Umbilical cord (tissue), 2 donors: ENCODE results near the gene ZMIZ1. TPM values are rescaled to one million over a fixed set of nuclear protein-coding genes. Genes with fewer than 3 reads are reported as not detected.

Experiments
- DNase-seq: peaks from one replicate; pipeline ENCODE4 v3.0.0-alpha.2; 2015; ENCODE audit warnings: low spot score
- total RNA-seq: library from RNA; depleted of rRNA; stranded (reverse); fragments of >200 nt; gene quantifications from one replicate; pipeline ENCODE4 v1.2.3, GENCODE V29; 2014; ENCODE audit warnings: low replicate concordance; ENCODE audit not compliant: insufficient read depth

Gene ZMIZ1
- total RNA-seq, 1 donor from 2014 or later, result 20.5 TPM

GRCh38 chr10:79303631-79304478 lies 235.1 kb downstream of the ZMIZ1 start:
- DNase-seq, result no peak

DNA sequence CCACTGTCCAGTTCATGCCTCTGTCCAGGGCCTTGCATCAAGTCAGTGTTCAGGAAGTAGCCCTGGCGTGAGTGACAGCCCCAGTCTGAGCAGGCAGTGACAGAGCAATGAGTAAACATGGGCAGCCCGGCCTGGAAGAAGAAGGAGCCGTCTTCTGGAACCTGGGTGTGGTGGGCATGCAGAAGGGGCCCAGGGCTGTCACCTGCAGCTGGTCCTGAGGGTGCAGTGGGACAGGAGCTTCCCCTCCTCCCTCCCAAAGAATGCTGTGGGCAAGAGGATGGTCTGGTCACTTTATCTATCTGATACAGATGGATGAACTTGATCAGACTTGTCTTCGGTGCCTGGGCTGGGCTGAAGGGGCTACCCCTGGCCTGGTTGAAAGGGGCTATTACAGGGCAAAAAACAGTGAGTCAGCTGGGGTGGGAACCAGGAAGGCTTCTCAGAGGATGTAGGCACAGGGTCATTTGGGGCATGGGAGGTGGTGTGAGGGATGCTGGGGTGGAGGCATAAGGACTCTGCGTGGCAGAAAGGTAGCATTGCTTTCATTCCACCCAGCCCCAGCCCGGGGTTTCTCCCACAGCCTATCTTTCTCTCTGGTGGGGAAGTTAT lies 235.8 kb downstream of the ZMIZ1 start:
- no peak for DNase-seq

DNA sequence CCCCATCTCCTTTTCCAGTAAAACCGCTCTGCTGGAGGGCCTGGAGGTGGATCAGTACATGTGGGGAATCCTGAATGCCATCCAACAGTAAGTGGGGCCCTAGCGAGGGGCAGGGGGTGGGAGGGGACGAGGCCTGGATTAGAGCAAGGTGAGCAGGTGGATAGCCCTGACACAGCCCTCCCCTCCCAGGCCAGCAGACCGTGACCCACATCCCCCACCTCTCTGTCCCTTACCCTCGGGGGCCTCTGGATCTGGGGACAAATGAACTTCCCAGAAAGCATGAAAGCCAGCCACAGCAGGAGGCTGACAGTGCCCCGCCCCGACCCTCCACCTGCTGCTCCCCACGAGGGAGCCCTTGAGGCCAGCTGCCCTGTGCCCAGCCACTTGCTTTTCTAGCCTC lies 236.7 kb downstream of the ZMIZ1 start:
- DNase-seq, result no peak

DNA sequence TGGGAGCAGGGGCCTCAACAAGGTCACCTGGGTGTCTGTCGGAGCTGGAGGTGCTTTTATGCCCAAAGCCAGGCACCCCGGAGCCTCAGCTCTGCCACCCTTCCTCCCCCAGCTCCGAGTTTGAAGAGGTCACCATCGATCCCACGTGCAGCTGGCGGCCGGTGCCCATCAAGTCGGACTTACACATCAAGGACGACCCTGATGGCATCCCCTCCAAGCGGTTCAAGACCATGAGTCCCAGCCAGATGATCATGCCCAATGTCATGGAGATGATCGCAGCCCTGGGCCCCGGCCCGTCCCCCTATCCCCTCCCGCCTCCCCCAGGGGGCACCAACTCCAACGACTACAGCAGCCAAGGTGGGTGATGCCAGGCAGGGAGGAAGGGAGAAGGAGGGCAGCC lies 237.2 kb downstream of the ZMIZ1 start:
- no peak for DNase-seq

DNA sequence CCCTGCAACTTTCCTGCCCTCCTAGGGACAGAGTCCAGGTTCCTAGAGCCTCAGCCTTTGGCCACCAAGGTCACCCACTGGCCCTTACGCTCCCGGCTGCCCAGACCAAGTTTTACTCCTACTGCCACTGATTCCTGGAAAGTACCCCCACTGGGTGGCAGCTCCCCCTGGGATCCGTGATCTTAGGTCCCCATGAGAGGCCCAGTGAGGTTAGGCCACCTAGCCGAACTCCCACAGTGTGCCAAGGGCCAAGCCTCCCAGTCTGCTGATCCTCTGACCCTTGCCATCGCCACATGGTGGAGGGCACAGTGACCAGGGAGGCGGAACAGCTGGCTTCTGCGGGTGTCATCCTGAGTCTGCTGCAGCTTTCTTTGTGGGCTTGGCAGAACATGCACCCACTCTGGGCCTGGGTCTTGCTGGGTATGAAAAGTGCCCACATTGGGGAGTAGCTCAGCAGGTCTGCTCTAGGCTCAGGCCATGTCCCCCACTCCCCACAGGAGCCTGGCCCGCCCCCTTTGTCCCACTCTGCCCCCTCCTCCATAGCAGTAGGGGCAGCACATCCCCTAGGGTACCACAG lies 238.0 kb downstream of the ZMIZ1 start:
- no peak for DNase-seq

DNA sequence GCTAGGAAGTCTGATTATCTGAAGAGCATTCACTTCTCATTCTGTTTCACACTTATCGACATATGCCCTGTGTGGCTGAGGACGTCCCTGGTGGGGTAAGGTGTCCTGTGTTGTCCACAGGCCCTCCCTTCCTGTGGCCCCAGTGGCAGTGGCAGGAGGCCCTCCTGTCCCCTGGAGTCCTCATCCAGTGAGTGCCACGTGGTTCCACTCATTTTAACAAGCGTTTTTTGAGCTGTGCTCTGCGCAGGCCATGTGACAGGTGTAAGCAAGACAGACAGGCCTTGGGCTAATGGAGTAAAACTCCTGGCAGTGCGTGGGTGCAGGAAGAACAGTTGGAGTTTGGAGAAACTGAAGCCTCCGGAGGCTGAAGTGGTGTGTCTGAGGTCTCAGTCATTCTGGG lies 239.2 kb downstream of the ZMIZ1 start:
- DNase-seq, result no peak

GRCh38 chr10:79308969-79309665 lies 240.4 kb downstream of the ZMIZ1 start:
- no peak for DNase-seq

GRCh38 chr10:79310200-79310865 lies 241.6 kb downstream of the ZMIZ1 start:
- no peak for DNase-seq

DNA sequence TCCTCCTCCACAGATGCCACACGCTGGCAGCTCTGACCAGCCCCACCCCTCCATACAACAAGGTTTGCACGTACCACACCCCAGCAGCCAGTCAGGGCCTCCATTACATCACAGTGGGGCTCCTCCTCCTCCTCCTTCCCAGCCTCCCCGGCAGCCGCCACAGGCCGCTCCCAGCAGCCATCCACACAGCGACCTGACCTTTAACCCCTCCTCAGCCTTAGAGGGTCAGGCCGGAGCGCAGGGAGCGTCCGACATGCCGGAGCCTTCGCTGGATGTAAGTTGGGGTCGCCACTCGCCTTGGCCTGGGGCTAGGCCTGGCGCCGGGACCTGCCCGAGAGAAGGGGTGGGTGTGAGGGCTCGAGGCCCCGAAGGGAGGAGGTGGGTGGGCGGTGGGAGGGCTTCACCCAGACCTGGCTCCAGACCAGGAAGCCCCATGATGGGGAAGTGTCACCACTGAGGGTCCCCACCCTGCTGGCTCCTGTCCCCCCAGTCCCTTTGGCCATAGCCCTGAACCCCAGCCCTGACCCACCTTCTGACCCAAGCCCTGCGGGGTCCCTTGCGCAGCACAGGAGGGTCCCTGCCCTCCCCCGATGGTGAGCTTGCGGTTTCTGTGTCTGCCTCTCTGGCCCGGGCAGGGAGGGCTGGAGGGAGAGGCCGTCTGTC lies 242.3 kb downstream of the ZMIZ1 start:
- peak; percentile 63 for DNase-seq

DNA sequence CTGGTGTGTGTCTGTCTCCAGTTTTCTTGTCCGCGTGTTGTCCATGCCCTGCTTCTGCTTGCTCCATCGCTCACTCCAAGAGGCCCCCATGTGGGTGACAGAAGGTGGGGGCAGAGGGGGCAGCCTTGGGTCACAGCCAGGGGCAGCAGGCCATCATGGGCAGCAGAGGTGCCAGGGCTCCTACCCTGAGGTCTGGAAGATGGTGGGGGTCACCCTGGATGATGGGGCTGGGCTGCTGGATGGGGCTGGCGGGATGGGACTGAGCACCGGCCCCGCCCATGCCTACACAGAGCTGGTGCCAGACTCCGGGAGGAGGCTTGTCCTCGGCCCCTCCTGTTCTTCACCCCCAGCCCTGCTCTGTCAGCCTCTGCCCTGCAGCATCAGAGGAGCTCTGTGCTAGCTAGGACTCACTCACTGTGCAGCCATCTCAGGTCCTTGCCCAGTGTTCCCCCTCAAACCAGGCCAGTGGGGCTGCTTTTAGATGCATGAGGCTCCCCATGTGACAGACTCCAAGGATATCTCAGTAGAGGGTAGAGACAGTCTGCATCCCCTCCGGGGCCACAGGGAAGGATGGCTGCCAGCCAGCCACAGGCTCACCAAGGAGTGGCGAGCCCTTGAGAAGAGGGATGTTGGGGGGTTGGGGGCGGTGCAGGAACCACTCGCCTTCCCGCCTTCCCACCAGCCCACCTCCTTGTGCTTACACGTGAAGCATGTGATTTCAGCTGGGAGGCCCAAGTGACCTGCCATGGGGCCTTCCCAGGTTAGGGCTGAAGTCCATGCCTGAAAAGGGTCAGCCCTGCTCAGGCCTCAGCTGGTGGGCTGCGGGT lies 243.0 kb downstream of the ZMIZ1 start:
- DNase-seq, result peak; percentile 32

DNA sequence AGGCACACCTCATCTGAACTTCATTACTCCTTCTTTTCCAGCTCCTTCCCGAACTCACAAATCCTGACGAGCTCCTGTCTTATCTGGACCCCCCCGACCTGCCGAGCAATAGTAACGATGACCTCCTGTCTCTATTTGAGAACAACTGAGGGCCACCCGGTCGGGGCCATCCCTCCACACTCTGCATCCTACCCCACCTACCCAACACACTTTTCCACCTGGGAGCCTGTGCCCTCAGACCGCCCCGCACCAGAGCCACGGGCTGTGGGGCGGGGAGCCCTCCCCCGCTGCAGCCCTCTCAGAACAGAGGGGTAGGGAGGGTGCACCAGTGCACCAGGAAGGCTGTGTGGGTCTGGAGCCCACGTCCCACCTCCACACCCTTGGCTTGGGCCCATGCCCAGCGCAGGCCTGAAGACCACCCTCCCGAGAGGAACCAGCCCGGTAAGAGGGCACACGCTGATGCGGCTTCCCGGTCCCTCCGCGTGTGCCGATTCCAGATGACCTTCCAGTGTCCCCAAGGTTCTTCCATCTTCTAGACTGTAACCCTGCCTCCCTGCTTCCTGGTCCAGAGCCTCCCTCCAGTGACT lies 243.9 kb downstream of the ZMIZ1 start:
- DNase-seq, result no peak

GRCh38 chr10:79313320-79313719 lies 244.6 kb downstream of the ZMIZ1 start:
- no peak for DNase-seq

DNA sequence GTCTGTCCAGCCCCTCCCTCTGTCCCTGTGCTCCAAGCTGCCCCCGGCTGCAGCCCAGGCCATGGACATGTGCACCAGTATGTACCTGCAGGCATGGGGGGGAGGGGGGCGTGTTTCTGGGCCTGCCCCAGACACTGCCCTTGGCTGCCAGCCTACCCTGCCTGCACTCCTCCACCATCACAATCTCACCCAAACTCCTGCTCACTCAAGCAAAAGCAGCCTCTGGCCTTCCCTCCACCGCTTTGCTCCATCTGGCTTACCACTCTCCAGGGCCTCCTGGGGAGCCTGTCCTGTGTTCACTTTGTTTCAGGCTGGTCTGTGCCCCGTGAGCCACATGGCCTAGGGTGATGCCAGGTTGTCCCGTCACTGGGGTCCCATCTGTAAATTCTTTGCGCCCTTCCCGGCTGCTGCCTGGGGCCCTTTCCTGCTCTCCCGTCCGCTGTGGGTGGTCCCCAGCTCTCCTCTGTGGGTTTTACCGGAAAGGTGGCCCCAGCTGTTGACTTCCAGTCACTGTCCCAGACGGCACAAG lies 245.2 kb downstream of the ZMIZ1 start:
- no peak for DNase-seq

DNA sequence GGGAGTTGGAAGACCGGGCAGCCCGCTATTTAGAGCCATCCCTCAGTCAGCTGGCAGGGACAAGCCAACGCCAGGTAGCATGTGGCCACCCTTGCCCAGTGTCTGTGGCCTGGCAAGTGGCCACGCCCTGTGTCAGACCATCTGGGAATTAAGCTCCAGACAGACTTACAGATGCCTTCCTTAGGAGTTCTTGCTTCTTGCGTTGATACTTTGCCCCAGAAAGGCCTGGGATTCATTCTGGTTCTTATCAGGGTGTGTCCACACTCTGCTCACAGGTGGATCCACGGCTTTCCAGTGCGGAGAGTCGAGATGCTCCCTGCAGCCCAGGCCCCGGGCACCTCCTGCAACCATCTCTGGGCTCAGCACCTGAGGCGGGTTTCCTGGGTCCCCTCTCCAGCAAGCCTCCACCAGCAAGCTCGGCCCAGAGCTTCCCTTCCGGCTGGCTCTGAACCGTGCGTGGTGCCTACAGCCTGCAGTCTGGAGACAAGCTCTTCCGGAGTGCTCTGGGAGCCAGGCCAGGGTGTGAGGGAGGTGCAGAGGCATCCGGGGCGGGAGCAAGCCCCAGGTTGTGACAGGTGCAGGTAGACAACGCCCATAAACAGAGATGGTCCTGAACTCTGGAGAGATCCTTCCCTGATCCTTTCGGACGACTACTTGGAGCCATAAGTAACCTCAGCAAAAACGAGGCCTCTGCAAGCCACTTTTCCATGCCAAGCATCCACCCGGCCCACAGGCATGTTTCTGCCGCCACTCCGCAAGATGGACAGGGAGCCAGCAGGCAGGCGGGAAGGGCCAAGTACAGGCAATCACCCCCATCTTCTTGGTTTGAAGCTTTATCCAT lies 246.2 kb downstream of the ZMIZ1 start:
- DNase-seq, result no peak

DNA sequence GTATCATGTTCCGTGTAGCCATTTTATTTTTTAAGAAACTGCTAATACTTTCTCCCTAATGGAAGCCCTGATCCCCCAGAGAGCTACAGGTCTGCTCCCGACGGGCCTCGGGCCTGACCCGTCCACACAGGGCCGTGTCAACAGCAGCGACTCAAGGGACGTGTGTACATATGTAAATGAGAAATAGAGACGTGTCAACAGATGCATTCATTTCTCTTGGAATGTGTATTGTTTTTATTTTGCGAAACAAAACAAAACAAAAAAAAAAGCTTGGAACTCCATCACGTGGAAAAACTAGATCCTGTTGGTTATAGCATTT lies 246.8 kb downstream of the ZMIZ1 start:
- DNase-seq, result no peak

DNA sequence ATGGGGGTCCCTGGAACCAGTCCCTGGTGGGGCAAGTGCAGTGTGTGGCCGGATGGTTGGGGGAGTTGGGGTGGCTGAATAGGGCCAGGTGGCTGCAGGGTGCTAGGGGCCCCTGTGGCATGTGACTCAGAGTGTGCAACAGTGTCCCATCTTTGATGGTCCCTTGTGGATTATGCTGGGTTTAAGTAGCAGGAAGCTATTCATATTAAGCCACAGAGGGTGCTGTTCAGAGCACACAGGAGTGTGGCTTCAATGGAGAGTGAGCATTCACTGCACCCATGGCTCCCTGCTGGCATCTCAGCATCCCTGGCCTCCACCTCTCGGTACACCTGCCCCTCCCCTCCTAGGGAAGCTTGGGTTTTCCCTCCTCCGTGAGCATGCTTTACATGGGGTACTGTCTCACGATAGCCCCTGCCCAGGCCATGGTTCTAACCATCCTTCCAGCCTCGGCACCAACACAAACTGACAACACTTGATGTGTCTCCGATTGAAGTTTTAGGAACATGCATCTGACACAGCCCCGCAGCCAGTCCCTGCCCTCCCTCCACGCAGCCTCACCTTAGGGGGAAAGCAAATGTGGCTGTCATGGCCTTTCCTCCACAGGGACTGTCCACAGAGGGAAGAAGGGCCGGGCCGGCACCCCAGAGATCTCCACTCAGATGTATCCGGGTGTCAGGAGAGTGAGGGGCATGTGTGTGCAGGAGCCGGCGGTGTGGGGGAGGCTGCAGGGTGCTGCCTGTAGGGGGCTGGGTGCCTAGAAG lies 248.1 kb downstream of the ZMIZ1 start:
- no peak for DNase-seq

DNA sequence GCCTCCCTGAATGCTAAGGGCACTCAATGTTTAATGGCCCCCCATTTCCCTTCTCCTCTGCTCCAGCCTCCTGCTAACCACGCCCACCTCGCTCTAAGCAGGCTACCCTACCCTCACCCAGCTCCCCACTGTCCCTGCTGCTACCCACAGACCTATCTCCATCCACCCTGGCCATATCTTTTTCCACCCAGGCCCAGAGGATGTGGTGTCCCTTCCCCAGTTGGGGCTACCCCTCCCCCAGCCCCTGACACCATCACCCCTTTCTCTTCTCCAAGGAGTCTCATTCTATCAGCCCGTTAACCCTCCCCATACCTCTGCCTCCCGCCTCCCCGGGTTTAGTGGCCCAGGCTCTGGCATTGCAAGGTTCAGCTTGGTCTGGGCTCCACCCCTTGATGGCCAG lies 249.6 kb downstream of the ZMIZ1 start:
- no peak for DNase-seq

- DNase-seq, result no peak
Measured at GRCh38 chr10:79319115-79319771, 250.5 kb downstream of the ZMIZ1 start.
